OCI-M1 (cell line): ENCODE results near the gene AKIRIN2.
A peak's percentile ranks its signal among the peaks of the same experiment; 100 is the strongest.
"Not testable (repeated sequence)": the region's sequence is repeated elsewhere in the genome, so short reads cannot be mapped to it uniquely, and the experiment has no call there.

Experiments
- DNase-seq: peaks from one replicate; lab custom pipeline; 2025; lab: John Stamatoyannopoulos, UW

AKIRIN2 gene

DNA sequence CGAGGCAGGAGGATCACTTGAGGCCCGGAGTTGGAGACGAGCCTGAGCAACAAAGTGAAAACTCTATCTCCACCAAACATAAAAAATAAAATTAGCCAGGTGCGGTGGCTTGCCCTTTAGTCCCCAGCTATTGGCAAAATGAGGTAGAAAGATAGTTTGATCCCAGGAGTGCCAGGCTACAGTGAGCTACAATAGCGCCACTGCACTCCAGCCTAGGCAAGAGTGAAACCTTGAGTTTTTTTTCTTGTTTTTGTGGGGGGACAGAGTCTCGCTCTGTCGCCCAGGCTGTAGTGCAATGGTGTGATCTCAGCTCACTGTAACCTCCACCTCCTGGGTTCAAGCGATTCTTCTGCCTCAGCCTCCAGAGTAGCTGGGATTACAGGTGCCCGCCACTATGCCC is 14.1 kb downstream of the AKIRIN2 start:
- DNase-seq: not testable (repeated sequence)

GRCh38 chr6:87687296-87687695 is 14.7 kb downstream of the AKIRIN2 start:
- DNase-seq: no peak

DNA sequence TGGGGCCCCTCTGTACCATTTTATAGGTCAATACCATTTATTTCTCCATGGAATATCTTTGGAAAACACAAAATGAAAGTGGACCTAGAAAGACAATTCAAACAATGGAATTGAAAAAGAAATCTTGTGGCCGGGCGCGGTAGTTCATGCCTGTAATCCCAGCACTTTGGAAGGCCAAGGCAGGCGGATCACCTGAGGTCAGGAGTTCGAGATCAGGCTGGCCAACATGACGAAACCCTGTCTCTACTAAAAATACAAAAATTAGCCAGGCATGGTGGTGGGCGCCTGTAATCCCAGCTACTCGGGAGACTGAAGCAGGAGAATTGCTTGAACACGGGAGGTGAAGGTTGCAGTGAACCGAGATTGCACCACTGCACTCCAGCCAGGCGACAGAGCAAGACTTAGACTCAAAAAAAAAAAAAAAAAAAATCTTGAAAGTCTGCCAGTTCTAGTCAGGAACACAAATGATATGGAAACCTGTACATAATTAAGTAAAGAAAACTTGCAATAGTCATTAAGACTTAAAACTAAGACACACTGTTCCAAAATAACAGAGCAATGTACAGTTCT is 15.3 kb downstream of the AKIRIN2 start:
- not testable (repeated sequence) for DNase-seq

GRCh38 chr6:87684895-87685654 is 17.0 kb downstream of the AKIRIN2 start:
- no peak for DNase-seq

GRCh38 chr6:87683890-87684289 is 18.1 kb downstream of the AKIRIN2 start:
- DNase-seq: no peak

GRCh38 chr6:87682310-87682709 is 19.7 kb downstream of the AKIRIN2 start:
- DNase-seq: no peak

GRCh38 chr6:87675004-87675681 is 26.9 kb downstream of the AKIRIN2 start:
- DNase-seq: no peak

GRCh38 chr6:87674290-87674689 is 27.7 kb downstream of the AKIRIN2 start:
- DNase-seq: peak; percentile 56

DNA sequence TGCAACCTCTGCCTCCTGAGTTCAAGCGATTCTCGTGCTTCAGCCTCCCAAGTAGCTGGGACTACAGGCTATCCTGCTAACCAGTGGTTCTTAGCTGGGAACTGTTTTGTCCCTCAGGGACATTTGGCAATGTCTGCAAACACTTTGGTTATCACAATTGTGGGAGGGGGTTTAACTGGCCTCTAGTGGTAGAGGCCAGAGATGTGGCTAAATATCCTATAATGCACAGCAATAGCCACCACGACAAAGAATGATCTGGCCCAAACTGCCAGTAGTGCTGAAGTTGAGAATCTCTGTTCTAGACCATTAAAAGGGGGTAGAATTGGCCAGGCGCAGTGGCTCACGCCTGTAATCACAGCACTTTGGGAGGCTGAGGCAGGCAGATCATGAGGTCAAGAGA is 28.8 kb downstream of the AKIRIN2 start:
- no peak for DNase-seq

DNA sequence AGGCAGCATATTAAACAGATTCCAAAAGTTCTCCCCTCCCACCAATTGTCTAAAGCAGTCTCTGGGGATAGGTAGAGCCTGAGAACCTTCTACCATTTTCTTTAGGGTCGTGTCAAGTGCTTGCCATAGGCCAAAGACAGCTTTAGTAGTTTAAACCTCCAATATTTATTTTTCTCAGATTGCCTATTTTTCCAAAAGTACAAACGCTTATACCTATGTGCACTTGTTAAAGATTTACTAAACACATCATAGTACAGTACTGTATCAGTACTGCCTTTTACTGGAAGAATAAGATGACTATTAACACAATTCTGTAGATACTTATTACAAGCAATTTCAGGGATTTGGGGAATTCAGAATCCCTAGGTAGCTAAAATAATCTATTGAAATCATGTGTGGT is 29.4 kb downstream of the AKIRIN2 start:
- no peak for DNase-seq

GRCh38 chr6:87671555-87672029 is 30.4 kb downstream of the AKIRIN2 start:
- DNase-seq: peak; percentile 56

DNA sequence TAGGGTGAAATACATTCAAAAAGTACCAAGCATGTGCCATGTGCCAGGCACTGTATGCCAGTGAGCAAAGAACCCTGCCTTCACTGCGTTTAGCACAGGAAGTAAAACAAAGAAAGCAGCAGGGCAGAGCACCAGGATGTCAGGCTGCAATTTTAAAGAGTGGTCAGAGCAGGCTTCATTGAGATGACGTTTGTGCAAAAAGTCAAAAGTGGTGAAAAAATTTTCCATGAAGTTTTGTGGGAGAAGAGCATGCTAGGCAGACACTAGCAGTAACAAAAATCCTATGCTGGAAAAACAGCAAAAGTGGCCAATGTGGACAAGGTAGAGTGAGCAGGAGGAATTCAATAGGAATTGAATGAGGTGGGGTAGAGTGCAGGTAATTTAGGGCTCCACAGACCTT is 31.3 kb downstream of the AKIRIN2 start:
- no peak for DNase-seq

DNA sequence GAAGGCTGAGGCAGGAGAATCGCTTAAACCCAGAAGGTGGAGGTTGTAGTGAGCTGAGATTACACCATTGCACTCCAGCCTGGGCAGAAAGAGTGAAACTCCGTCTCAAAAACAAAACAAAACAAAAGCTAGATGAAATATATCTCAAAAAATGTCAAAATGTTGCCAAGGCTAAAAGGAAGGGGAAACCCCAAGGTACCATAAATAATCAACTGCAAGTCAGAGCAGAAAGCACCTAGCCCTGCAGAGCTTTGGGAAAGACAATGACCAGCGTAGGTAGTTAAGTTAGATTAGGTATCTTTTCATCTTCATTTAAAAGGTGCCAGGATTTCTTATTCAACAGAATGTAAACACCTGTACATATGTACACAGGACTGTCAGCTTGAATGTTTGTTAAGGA is 33.0 kb downstream of the AKIRIN2 start:
- DNase-seq: no peak

- no peak for DNase-seq
Observed at GRCh38 chr6:87668013-87668412, 34.0 kb downstream of the AKIRIN2 start.

- no peak for DNase-seq
Observed at GRCh38 chr6:87667032-87667431, 35.0 kb downstream of the AKIRIN2 start.

DNA sequence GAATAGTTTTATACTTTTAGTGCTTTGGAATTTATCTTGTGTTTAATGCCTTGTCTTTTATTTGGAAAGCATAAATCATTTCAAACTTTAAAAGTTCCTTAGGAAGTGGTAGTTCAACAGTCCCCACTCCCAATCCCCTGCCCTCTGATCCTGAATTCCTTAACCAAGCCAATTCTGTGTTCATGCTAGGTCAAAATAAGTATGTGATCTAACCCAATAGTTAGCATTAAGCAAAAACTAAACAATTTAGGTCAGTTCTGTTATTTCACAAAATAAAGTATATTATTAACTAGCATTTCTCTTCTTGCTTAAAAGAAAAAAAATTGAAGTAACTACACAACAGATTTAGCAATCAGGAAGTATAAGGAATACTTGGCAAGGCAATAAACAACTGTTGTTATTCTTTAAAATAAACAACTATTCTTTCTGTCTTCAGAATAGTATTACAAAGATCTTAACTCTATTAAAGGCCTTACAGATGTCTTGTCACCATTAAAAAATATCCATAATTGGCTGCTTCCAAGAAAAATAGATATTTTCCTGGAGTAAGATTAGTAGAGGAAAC is 37.0 kb downstream of the AKIRIN2 start:
- no peak for DNase-seq

DNA sequence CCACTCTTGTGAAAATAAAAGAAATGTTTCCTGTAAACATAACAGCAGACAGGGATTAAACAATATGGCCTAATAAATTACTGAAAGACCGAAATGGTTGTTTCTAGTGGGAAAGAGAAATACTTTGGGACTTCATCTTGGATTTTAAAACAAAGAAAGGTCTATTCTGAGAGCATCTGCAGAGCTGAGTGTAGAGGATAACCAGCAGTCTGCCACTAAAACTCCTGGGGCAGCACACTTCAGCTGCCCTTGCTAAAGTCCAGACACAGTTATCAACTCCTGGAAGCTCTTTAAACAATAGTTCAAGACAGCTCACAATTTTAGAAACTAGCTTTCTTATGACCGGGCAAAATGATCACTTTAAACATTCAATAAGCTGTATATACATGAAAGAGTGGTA is 38.6 kb downstream of the AKIRIN2 start:
- no peak for DNase-seq

- no peak for DNase-seq
Observed at GRCh38 chr6:87661503-87661902, 40.5 kb downstream of the AKIRIN2 start.

GRCh38 chr6:87661016-87661415 is 41.0 kb downstream of the AKIRIN2 start:
- DNase-seq: no peak

DNA sequence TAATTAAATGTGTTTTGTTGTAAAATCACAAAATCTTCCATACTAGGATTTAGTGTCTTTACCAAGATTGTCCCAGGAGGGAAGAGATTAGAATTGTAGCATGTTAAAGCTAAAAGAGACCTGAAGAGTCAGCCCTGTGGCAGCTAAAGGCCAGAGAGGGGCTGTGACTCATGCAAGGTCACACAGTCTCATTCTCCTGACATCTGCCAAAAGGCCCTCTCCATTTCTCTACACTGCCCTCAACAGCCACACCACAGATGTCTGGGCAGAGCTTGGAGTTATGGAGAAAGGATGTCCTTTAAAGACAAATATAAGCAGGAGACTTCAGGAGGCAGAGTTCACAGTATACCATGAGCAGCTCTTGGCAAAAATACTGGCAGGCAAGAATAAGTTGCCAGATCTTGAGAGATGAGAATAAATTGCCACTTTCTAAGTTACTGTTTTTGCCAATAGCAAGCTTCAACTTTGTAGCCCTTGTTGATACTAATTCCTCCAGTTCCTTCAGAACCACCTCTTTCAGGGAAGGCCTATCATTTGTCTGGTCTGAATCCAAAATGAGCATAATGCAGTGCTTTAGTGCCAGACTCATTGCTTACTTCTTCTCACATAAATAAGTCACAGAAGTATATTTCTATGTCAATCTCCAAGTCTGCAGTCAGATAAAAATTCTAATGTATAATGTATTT is 41.7 kb downstream of the AKIRIN2 start:
- no peak for DNase-seq

DNA sequence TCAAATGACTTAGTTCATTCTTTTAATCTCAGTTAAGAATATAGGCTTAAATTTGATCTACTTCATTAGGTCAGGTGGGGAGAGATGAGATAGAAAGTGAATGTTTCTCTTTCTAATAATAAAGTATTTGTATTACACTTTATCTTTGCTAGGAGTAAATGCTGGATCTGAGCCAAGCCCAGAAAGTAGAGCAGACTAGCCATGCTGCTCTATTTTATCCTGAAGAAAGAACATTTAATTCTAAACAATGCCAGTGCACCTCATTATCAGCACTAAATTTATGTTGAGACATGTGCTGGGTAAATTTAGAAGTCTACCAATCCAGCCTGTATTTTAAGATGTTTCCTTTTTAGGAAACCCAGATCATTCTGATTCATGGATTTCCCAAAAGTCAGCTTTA is 43.5 kb downstream of the AKIRIN2 start:
- no peak for DNase-seq

DNA sequence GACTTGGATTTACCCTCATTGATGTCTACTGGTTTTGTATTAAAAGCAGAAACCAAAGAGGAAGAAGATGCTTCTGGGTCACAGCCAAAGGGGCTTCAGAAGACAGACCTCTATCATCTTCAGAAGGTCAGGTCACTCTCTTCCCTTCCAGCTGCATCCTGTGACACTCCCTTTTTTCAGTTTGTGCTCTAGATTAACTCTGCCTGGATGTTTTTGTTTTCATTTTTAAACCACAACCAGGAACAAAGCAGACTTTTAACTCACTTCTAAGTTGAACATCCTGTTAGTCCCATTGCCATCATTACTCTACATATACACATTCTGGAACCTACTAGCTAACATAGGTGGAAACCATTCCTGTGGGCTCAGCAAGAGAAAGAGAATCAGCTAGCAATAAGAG is 45.2 kb downstream of the AKIRIN2 start:
- DNase-seq: no peak
